UCSD-AML1 (cell line): Measurements from ENCODE around the gene ZNF747.
A peak's percentile ranks its signal among the peaks of the same experiment; 100 is the strongest.

Experiments
- DNase-seq: peaks from one replicate; lab custom pipeline; 2025; ENCODE audit not compliant: unreplicated experiment; lab: John Stamatoyannopoulos, UW

The ZNF747 gene

DNA sequence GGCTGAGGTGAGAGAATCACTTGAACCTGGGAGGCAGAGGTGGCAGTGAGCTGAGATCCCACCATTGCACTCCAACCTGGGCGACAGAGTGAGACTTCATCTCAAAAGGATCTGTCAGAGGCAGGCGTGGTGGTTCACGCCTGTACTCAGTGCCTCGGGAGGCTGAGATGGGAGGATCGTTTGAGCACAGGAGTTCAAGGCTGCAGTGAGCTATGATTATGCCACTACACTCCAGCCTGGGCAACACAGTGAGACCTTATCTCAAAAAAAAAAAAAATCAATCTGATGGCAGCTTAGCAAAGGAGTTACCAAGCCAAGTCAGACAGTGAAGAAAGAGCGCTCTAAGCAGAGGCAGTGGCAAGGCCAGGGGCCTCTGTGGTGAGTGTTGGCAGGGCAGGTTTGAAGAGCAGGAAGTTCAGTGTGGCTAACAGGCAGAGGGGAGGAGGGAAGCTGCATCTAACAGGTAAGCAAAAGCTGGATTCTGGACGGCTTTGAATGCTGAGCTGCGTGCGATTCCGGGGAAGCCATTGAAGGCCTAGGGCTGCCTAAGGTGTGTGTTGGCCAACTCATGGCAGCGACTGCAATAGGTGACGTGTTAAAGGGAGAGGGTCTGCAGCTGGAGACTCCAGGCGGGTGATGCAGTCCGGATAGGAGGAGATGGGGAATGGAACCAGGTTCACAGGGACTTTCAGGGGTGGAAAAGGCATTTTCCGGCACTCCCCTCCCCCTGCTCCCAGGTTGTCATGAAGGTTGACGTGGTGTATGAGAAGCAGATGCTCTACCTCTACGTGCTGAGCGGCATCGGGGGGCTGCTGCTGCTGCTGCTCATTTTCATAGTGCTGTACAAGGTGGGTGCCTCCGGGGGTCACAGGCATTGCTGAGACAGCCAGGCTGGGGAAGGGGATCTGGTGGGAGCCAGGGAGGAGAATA, 15.3 kb downstream of the ZNF747 start:
- no peak for DNase-seq

DNA sequence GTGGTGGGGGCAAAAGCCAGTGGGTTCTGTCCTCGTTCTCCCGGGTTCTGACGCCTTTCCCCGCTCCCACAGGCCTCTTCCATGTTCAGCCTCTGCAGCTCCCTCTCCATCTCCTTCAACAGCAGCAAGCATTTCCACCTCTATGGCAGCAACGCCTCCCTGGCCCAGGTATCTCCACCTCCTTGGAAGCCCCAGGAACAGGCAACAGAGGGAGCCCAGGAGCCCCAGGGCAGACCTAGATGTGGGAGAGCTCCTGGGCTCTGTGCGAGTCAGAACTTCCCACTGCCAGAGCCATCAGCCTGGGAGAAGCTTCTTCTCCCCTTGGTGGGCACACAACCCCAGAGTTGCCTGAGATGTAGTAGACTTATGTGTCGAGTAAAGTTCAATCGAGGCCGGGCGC, 16.1 kb downstream of the ZNF747 start:
- DNase-seq = no peak

DNA sequence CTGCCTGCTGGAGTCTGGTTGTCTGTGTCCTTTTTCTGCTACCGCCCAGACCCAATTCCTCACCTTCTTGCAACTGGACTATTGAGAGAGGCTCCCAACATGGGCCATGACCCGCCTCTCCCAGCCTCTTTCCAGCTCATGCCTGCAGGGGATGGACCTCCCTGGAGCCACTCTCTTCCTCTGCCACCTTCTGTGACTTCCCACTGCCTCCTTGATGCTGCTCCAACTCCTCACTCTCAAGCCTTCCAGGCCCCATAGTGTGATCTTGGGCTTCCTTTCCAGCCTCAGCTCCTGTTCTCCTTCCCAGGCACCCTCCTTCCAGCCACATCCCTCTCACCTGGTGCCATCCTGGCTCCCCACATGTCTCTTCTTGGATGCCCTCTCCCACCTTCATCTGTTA, 19.4 kb downstream of the ZNF747 start:
- no peak for DNase-seq

DNA sequence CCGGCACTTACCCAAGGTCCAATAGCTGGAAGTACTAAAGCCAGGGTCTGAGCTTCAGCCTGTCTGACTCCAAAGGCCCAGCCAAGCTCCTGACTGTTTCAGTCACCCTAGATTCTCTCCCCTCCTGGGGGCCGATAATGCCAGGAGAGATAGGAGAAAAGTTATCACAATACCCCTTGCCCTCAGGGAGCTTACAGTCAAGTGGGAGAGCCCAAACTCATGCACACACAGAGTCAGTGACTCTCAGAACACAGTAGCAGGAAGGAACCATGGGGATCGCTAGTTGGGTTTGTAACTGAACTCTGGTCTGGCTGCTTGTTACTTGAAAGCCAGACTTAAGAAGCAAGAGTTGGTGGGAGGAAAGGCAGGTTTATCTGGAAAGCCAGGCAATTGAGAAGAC, 23.1 kb downstream of the ZNF747 start:
- DNase-seq = no peak

DNA sequence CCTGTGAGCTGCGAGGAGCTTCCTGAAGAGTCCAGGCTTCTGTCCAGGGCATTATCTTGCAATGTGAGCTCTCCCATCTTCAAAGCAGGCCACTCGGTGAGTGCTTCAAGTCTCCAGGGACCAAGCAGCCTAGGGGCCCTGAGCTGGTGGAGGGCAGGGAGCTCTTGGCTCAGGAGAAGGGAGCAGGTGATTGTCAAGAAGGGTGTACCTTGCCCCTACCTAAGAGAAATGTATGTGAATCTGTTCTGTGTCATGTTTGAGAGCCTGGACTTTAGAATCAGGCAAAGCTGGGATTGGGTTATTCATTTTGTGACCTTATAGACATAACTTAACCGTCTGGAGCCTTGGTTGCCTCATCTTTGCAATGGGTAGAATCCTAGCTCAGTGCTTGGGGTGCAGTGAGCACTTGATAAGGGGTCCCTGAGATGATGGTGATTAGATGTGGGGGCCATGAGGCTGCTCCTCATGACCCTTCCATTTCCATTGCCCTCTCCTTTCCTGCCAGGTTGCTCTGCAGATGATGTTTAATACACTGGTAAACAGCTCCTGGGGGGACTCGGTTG, 24.2 kb downstream of the ZNF747 start:
- DNase-seq = no peak

DNA sequence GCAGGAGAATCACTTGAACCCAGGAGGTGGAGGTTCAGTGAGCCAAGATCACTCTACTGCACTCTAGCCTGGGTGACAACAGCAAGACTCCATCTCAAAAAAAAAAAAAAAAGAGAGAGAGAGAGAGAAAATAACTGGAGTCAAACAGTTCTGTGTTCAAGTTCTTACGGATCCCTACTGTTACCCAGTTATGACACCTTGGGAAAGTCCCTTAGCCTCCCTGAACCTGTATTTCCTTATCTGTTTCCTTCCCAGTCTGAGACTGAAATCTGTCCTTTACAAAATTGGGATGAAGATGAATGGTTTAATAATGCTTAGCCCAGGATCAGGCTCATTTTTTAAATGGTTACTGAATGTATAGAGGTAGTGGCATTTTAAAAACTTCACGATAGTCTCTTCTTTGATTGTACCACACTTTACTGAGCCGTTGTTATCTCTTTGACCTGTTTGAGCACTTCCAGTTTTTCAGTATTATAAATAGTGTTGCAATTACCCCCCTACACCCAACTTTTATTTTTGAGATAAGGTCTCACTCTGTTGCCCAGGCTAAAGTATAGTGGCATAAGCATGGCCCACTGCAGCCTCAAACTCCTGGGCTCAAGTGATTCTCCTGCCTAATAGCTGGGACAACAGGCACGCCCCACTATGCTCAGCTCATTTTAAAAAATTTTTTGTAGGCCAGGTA, 25.4 kb downstream of the ZNF747 start:
- no peak for DNase-seq

DNA sequence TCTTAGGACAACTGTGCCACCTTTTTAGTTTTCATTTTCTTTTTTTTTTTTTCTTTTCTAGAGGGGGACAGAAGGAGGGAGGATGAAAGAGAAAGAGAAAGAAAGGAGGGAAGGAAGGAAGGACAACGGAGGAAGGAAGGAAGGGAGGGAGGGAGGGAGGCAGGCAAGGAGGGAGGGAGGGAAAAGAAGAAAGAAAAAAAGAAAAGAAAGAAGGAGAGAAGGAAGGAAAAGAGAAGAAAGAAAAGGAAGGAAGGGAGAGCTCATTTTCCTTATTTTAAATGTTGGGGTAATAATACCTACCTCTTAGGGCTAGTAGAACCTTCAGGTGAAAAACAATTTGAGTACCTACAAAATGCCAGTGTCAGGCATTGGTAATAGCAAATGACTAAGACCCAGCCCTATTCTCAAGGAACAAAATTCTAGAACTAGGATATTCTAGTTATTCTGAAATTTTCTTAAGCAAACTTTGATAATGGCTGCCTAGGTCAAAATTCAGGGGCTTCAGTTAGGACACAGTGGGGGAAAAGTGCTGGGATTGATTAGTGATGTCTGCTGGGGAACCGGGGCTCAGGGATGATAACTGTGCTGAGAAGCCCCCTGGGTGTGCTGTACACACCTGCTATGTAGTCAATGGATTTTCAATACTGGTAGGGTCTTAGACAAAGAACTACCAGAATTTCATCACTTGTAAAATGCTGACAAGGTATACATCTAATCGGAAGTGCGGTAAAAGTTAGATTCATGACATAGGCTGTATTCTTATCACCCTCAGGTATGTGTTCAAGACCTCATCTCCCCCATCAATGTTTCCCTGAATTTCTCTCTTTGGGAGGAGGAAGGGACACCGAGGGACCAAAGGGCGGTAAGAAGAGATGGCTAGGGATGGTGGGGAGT, 31.0 kb downstream of the ZNF747 start:
- no peak for DNase-seq

DNA sequence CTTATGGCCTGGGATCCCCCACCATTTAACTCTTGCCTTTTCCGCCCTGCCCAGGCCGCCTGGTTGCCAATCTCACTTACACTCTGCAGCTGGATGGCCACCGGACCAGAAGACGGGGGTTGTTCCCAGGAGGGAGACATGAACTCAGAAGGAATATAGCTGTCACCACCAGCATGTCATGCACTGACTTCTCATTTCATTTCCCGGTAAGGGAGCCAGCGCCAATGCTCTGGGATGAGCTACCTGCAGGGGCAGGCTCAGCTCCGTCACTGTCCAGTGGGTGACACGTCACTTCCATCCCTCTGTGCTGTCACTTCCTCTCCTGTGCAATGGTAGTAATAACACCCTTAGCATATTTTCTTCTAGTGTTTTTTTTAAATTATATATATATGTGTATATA, 35.4 kb downstream of the ZNF747 start:
- DNase-seq = no peak

DNA sequence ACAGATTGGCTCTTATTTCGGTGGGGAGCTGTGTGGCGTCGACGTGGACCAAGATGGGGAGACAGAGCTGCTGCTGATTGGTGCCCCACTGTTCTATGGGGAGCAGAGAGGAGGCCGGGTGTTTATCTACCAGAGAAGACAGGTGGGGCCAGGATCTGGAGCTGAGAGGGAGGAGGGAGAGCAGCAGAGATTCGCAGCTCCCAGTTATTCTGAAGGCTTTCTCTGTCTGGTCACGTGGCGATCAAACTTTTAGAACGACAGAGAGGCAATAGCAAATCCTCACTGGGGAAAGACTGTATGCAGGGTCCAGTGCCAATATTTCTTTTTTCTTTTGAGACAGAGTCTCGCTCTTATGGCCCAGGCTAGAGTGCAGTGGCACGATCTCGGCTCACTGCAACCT, 39.9 kb downstream of the ZNF747 start:
- DNase-seq = no peak

DNA sequence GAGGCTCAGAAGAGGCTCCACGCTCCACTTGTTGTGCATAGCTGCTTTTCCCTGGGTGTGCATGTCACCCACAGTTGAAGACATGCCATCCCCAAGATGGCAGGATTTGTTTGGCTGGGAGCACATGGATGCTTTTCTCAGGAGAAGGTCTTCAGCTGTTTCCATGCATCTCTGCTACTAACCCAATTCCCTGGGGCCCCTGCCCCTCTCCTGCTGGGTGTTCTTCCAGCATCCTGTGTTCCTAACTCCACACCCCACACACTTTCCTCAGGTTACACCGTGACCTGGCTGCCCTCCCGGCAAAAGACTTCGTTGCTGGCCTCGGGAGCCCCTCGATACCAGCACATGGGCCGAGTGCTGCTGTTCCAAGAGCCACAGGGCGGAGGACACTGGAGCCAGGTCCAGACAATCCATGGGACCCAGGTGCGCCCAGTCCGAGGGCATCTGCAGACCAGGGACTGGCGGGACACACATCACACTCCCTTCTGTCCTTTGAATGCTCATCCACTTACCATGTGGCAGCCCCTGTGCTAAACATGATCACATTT, 40.6 kb downstream of the ZNF747 start:
- no peak for DNase-seq

DNA sequence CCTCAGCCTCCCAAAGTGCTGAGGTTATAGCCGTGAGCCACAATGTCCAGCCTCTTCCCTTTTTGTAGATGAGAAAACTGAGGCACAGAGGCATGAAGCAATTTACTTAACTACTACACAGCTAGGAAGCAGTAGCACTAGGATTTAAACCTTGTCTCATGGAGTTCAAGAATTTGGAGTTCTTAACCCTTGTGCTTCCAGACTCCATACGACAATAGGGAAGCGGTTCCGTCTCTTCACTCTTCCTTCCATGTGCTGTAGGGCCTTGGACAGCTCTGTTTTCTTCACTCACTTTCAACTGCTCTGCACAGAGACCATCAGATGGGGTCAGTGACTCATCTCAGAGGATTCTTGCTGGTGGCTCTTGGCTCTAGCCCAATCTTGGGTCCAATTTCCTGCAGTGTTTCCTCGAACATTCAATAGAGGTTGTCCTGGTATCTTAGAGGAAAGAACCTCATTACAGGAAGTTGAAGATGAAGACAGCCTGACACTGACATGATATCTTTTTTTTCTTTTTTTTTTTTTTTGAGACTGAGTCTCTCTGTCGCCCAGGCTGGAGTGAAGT, 42.8 kb downstream of the ZNF747 start:
- peak; percentile 28 for DNase-seq

DNA sequence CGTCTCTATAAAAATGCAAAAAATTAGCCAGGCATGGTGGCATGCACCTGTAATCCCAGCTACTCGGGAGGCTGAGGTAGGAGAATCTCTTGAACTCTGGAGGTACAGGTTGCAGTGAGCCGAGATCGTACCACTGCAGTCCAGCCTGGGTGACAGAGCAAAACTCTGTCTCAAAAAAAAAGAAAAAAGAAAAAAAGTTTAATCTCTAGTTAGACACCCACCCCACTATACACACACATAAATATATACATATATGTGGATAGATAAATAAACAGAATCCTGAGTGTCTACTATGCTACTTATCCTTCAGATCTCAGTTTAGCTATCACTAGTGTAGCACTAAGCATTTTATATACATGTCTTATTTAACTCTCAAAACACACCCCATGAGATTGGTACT, 43.4 kb downstream of the ZNF747 start:
- no peak for DNase-seq

DNA sequence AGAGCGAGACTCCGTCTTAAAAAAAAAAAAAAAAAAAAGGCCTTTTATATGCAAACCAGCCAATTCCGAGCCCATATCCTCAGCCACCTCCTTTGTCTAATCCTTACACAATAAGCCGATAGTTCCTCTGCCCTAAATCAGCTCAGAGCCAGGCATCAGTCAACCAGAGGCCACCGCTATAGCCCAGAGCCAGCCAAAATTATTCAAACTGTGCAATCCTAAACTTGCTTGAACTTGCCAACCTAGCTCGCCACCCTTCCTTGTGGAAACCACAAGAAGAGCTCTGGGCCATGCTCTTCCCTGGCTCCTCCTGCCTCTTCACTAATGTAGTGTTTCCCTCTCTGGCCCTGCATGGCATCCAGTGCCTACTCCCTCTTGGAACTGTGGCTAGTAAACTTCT, 44.4 kb downstream of the ZNF747 start:
- DNase-seq = no peak

DNA sequence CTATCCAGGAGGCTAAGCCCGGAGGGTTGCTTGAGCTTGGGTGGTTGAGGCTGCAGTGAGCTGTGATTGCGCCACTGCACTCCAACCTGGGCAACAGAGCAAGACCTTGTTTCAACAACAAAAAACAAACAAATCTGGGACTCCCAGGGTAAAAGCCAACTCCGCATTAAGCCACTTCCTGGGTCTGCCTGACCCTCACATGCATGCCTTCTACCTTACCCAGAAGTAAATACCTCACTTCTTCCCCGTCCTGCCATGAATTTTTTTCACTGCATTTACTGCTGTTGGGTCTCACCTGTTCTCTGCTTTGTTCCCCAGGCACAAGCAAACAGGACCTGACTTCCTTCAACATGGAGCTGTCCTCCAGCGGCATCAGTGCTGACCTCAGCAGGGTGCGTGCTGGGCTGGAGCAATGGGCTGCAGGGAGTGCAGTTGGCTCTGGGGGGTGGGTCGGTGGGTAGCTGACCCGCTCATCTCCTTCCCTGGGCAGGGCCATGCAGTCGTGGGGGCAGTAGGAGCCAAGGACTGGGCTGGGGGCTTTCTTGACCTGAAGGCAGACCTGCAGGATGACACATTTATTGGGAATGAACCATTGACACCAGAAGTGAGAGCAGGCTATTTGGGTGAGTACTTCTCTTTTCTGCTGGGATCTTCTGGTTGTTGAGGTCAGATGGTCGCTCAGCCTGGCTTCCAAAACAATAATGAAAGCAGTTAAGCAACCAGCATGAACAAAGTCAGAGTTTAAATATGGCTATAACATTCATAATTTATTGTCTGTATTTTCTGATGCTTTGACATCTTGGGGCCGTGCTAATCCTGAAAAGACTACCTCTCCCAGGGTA, 45.7 kb downstream of the ZNF747 start:
- no peak for DNase-seq

DNA sequence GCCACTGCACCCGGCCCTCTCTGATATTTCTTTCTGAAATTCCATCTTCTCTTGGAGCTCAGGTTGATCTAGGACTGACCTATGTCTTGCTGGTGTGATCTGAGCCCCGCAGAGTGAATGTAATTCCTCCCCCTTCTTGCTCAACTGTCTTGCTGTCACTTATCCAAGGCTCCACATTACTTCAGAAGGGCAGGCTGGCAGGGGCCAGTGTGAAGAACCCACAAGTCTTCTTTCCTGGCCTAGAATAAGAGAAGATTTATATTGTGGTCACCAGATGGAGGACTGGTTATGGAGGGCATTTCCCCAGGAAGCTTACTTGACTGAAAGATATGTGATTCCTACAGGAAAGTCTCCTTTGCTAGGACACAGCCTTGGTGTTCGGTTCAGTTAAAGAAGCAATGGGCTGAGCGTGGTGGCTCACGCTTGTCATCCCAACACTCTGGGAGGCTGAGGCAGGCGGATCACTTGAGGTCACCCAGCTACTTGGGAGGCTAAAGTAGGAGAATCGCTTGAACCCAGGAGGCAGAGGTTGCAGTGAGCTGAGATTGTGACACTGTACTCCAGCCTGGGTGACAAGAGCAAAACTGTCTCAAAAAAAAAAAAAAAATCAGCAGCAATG, 48.7 kb downstream of the ZNF747 start:
- DNase-seq = no peak

DNA sequence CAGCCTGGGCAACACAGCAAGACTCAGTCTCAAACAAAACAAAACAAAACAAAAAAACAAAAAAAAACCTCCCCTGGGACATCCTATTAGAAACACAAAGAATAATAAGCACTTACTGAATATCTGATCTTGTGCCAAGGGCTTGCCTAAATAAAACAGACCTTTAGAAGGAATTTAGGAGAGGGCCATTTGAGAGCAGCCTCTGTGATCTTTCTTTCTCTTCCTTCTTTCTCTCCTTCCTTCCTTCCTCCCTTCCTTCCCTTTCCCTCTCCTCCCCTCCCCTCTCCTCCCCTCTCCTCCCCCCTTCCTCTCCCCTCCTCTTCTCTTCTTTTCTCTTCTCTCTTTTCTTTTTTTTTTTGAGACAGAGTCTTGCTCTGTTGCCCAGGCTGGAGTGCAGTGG, 49.8 kb downstream of the ZNF747 start:
- no peak for DNase-seq

DNA sequence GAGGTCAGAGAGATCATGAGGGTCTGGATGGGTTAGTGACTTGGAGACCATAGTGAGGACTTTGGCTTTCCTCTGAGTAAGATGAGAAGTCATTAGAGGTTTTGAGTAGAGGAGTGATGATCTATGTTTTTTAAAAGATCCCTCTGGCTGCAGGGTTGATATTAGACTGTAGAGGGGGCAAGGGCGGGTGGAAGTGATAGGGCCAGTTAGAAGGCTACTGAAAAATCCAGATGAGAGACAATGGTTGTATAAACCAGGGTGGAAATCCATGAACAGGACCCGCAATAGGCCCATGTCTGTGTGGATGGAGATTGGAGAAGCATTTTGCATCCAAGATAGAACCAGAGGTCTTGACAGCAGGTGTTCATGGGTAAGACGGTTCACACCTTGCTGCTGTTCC, 52.3 kb downstream of the ZNF747 start:
- no peak for DNase-seq

DNA sequence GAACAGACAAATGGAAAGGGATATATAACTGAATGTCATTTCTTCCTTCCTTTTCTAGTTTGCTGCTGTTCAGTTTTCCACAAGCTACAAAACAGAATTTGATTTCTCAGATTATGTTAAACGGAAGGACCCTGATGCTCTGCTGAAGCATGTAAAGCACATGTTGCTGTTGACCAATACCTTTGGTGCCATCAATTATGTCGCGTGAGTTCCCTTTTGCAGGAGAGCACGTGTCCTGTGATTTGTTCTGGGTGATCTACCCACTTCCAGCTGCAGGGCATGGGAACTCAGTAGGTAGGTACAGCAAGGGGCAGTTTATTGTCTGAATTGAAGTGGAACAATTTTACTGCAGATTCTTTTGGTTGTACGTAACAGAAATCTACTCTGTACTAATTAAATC, 53.3 kb downstream of the ZNF747 start:
- no peak for DNase-seq
